Dedifferentiated amniotic fluid mesenchymal stem cell (primary cell): ENCODE results near the gene MXD4.

Source experiments
- DNase-seq: peaks from one replicate; pipeline ENCODE4 v3.0.0-alpha.2; 2016; ENCODE audit errors: extremely low spot score

The MXD4 gene

DNA sequence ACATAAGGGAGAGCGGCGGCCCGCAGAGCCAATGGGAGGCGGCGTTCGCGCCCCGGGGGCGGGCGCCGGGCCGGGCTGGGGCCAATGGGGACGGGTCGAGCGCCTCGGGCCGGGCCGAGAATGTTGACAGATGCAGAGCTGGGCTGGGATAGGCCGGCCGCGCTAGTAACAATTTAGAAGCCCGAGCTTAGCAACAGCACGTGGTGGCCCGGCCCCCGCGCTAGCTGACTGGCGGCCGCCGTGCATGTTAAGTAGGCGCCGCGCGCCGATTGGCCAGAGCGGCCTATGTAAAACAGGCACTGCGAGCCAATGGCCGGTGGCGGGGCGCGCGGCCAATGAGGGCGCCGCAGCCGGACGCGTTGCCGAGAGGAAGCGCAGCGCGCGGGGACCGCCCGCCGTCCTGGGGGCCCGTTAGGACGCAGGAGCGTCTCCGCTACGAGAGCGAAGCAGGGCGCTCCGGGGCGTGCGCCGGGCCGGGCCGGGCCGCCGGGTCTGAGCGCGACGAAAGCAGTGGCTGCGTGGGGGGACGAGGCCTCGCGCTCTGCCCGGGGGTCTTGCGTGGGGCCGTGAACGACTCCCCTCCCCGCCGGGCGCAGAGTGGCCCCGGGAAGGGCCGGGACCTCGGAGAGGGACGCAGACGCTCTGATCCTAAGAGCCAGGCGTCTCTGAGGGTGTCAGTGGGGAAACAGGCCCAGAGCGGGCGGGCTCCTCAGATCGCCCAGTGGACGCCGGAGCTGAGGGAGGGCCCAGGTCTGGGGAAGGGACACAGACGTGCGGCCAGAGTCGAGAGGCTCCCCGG, 435 bp upstream of the MXD4 start:
- peak; percentile 99 for DNase-seq

DNA sequence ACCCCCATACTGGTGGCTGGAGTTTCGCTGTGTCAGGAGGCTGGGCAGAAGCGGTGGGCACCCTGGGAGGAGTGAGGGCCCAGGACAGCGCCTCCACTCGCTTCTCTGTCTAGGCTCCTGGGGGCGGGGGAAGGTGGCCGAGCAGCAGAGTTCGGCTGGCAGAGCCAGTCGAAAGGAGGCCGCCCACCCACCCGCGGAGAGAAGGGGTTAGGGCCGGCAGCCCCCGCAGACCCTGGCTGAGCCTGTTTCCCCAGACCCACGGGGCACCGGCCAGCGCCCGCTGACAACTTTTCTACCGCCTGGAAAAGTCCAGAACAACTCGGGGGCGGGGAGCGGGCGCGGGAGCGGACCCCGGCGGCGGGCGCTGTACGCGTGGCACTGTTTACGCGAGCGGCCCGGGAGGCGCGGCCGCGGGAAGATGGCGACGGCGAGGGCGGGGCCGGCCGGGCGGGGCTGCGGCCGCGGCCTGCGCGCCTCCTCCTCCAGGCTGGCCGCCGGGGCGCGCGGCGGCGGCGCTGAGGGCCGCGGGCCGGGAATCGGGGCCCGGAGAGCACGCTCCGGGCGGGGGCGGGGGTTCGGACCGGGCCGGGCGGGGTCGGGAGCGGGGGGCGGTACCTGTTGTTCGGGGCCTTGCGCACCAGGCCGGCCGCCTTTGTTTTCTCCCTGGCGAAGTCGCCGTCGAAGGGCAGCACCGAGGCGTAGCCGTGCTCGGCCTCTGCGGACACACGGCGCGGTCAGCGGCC, 628 bp downstream of the MXD4 start:
- peak; percentile 22 for DNase-seq

DNA sequence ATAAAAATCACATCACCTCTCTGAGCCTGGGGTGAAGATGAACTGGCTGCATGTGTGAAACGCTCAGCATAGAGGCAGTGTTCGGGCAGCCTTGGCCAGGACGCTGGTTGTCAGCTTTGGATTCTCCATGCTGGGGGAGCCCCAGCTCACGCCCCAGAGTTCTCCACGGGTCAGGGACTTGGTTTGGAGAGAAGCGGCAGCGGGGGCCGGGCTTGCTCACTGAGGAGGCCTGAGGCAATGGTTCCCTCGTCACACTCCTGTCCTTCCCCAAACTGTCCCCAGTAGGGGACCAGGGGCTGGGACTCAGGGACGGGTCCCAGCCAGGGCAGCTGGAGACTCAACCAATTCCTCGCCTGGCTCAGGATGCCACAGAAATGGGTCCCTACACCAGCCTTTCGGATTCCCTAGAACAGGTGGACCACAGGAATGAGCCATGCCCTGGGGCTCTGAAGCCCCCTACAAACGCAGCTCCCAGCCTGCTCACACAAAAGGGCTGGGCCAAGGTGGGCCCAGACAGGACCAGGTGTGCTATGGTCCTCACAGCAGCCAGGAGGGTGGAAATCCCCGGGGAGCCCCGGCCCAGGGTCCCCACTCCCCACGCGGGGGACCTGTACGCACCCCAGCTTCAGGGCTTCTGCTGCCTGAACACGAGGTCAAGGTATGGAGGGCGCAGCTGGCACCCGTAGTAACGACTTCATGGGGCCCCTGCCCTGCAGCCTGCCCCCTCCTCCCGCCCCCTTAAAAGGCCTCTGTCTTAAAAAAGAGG, 1.4 kb downstream of the MXD4 start:
- DNase-seq = no peak

DNA sequence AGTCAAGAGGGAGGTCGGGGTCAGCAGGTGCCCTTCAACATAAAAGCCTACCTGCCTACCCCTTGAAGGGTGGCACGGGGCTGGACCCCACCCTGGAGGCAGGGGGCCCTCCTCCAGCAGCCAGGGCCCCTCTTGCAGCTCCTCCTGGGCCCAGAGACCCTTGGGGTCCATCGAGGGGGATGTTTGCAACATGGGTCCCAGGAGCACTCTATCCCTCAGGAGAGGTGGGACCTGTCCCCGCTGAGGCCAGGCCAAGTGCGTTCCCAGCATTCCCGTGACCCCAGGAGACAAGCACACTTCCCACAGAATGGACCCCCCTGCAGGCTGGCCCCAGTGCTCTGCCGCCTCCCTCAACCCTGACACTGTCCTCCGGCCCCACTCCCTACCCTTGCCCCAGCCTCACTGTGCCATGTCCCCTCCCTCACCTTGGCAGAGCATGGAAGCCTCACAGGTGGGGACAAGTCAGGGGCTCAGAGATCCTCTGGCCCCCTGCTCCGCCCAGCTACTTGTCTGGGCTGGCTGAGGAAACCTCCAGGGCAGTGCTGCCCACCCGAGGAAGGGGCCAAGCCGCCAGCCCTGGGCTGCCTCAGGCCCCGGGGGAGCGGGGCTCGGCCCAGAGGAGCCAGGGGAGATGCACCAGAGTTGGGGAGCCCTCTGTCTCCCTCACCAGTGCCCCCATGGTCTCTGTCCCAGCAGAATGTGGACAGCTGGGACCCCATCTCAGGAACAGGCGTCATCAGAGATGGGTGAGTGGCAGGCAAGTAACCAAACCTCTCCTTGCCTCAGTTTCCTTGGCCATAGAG, 2.2 kb downstream of the MXD4 start:
- DNase-seq = no peak

DNA sequence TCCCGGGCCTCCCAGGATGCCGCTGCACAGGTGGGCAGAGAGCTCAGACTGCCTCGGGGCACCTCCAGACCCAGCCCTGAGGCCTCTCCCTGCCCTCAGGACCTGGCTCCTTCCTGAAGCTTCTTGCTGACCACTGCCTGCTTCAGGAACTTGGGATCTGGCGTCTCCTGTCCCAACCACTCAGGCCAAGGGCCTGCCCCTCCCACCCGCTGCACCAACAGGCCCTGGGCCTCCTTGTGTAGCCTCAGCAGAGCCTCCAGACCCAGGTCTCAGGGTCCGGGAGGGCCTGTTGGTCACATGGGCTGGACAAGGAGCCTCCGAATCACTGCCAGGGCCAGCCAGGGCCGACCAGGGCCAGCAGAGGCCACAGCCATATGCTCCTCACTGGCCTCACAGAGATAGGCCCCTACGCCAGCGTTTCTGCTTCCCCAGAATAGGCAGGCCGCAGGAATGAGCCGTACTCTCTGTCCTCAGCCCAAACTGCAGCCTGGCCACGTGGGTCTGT, 2.8 kb downstream of the MXD4 start:
- no peak for DNase-seq

DNA sequence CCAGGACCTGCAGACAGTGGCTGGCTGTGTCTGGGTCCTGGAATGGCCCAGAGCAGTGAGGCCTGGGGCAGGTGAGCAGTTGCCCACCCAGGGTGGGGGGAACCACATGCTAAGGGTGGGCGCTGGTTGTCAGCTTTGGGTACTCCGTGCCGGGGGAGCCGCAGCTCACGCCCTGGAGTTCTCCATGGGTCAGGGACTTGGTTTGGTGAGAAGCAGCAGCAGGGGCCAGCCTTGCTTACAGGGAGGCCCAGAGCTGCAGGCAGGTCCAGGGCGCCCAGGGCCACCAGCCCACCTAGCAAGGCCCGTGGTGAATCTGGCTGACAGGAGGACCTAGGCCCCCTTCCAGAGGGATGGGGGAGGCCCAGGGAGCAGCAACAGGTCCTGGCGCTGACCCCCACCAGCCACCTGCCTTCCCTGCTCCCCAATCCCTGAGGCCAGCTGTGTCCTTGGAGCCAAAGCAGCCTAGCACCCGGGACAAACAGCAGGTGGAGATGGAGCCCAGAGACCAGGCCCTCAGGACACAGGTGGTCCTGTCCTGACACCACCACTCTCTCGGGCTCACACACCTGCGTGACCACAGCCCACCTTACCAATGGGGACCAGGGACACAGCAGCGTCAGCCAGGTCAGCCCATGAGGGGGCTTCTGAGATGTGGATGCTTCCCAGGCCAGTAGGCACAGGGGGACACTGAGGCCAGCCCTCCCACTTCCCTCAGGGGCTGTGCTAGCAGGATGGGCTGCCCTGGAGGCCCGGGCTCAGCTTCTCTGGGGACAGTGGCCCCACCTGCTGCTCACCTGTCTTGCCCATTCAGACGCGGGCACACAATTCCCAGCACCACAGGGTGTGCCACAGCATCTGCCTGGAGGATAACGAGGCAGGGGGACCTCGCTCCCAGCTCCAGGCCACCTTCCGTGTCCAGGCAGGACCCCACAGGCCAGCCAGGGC, 3.5 kb downstream of the MXD4 start:
- DNase-seq = no peak

DNA sequence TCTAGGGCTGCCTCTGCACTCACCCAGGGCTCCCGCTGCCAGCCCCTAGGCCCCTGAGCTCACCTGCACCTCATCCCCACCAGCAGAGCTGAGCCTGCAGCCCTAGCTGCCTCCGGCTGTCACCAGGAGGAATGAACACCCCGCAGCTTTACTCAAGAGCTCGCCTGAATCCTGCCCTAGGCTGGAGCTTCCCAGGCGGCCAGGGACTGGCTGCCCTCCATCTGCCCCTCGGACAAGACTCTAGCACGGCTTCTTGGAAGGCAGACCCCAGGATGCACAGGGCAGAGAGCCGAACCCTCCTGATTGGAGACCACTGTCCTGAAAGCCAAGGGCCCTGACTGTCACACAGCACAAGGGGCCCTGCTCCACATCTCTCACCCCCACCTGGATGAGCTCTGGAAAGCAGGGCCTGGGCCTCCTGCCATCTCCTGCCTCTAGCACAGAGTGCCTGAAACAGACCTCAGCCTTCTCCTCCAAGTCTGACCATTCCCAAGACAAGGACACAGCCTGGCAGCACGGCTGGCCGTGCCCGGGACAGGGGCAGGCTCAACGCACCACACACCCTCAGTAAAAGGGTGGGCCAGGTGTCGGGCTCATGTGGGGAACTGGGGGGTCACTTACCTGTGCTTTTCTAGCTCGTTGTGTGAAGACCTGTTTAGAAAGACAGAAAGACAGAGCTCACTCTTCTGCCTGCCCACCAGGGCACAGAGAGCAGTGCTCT, 4.4 kb downstream of the MXD4 start:
- no peak for DNase-seq

DNA sequence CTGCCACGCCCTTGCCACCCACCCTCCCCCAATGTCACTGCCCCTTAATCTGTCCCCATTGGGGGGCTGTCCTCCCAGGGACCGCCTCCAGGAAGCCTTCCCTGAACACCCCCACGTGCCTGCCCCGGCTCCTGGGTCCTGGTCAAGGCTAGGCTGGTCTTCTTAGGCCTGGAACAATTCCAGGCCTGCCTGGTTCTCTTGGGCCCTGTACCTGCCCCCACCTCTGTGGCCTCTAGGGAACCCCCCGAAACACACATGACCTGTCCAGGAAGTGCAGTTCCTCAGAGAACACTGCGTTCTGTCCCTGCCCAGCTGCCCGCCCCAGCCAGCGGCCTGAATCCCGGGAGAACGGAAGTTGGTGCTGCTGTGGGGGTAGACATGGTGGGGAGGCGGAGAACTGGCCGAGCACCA, 5.1 kb downstream of the MXD4 start:
- DNase-seq = no peak

DNA sequence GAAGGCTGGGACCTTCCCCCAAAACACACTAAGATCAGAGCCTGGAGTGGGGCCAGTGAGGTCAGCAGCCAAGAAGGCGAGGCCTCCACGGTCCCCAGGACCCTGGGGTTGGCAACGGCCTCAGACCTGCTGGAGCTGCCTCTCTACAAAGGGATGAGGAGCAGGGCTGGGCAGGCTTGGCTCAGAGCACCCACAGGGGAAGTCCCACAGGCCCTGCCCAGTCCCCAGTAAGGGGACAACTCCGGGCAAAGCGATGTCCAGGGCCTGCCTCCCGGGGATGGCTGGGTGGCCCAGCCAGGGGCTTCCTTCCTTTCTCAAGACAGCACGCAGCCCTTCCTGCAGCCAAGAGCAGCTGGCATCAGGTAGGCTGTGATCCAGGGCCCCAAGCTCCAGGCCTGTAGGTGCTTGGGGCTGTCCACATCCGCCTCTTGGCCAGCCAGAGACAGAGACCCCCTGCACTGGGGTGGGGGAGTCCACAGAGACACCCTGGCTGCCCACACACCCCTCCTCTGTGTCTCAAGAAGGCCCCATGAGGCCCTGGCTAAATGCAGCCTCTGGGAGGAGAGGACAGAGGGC, 5.7 kb downstream of the MXD4 start:
- no peak for DNase-seq

DNA sequence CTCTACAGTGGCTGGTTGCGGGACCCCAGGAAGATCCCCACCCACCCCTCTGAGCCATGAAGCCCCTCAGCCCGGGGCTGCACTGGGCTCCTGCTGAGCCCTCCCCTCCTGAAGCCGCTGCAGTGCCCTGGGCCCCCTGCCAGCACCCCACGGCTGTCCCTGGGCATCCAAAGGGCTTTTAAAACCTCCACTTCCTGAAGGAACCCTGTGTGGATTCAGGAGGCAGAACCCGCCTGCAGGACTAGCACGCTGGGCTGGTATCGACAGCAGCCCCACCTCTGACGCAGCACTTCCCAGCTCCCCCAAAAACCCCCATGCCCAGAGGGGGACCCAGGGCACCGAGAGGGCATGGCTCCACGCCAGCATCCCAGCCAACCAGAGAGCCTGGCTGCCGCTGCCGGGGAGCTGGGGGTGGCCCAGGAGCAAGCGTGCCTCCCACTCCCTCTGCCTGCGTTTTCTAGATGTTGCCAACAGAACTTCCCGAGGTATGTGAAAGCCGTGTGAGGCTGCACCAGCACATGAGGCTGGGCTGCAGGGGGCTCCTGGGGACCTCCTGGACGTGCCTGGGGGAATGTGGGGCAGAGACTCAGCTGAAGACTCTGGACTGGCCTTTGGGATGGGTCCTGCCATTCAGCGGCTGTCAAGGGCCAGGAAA, 6.3 kb downstream of the MXD4 start:
- DNase-seq = no peak

DNA sequence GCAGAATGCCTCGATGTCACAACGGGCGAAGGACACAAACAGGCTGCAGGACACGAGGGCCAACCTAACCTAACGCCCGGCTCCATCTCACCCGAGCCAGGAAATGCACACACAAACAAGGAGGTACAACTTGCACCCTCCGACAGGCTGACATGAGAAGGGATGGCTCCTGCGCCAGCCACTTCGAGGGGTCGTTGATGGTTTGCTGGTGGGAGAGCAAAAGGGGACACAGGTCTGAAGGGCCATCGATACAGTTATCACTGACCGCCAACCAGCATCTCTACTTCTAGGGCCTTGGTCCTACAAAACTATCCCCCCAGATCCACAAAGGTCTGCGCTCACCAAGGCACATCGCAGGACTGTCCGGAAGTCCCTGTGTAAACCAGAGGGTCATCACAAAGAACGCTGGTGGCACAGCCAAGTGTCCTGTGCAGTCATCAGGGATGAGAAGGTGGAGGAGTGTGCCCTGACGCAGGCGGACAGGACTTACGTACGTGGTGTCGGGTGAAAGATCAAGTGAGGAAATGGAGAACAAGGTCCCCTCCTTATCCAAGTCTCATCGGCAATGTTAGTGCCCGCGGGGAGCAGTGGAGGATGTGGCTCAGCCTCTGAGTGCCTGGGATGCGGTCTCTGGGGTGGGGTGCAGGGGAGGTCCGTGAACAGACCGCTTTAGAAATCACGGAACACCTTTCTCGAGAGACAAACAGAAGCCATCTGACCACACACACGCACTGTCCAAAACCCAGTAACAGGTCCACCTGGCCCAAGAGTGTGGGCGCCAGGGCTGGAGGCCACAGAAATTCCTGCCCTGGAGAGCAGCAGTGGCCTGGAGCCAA, 7.0 kb downstream of the MXD4 start:
- no peak for DNase-seq

DNA sequence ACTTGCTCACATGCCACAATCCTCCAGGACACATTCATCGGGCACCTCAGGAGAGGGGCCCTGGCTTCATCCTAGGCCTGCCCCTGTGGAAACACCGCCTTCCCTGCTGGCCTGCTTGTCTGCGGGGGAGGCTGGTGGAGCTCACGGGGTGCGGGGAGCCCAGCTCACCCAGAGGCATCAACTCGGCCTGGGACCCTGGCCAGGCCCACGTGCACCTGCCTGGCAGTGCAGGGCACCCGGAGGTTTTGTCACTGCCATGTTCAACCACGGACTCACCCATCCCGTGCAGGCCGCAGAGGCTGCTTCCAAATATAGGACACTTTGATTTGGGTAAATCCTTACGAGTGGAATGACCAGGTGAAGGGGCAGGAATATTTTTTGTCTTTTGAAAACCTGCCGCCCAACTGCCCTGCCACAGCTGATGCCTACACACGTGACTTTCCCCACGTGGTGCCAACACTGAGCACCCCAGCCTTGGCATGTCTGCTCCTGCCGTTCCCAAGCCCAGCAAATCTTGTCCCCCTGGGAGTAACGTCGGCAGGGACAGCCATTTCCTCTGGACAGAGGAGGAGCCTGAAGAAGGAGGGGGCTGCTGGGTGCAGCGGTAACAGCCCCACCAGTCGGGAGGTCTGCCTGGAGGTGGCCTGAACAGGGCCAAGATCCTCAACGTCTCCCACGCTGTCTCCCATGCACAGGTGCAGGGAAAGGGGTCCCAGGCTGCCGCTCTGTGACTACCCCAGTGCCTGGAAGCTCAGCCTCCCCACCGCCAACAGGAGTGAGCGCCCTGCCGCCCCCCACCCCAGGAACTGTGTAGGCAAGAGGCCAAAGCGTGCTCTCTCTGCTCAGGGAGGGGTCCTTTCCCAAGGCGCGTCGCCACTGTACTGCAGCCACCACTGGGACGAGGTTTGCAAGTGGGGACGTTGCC, 8.5 kb downstream of the MXD4 start:
- no peak for DNase-seq

DNA sequence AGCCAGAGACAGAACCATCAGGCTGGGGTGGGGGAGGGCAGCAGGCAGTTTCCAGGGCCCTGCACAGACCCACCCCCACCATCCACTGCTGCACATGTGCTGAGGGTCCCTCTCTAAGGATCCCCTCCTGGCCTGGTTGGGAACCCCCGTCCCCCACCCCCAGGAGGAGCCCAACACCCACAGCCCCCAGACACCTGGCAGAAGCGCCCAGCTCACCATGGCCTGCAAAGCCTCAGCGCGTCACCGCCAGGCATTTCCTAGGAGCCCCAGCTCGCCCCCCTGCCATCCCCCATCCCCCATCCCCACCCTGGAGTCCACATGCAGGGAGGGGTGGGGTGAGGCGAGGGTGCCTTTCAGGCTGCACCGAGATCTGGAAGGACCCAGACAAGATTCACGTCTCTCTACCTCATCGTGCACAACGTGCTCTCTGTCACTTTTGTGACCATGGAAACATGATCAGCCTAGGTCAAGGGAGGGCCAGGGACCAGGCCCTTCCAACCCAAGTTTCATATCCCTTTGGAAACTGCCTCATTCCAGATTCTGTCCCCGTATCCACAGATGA, 9.3 kb downstream of the MXD4 start:
- DNase-seq = no peak

DNA sequence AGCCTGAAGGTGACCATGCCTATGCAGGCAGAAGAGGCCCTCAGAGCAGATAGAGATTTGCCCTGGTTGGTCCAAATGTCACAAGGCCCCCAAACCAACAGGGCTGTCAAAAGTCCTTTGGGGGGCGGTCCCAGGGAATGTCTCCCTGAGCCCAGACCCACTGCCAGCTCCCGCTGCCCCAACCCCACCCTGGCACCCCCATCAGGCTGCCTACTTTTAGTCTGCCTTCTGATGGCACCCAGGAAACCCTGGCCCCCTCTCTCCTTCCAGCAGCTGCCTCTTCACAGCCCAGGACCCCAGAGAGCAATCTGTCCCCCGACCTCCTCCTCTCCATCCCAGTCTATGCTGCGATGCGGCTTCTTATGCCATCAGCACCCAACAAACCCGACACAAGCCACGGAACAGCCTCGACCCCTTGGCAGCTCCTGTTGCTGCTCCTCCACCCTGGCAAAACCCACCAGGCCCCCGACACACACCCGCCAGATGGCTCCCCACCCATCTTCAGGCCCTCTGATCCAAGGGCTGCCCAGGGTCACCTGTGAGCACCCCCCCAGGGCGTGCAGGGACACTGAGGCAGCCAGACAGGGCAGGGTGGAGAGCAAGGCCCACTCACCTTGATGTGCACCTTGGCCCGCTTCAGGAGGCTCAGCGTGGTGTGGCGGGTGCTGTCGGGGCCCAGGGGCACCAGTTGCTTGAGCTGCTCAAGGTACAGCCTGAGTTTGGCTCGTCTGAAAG, 9.9 kb downstream of the MXD4 start:
- no peak for DNase-seq

DNA sequence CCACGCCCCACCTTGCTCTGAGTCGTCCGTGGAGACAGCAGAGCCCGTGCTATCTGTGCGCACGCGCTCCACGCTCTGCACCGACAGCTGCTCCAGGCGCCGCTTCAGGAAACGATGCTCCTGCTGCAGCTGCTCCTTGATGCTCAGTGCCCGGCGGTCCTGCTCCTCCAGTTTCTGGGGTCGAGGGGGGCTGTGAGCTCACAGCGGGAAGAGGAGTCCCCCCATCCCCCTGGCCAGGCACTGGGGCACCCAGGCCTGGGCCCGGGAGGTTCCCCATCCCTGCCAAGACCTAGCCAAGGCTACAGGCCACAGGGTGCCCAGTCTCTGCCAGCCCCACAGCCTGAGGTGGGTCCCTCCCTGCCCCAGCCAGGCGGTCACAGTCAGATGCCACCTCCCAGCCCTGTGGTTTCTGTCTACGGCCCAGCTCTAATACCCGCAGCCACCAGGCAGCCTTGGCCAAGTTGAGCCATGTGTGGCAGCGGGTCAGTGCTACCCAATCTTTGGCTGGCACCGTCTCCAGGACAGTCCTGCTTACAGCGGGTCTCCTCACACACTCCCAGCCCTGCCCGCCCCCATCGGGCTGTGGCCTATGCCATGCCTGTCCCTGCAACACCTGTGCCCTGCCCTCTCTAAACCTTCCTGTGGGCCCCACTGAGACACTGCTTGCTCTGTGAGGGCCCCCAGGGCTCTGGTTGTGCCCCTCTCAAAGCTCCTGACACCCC, 10.7 kb downstream of the MXD4 start:
- DNase-seq = no peak
